K562 (cell line): ENCODE measurements around the gene WDR45. TPM values are rescaled to one million over a fixed set of nuclear protein-coding genes. Genes with fewer than 3 reads are reported as not detected.

Experiments
- ATAC-seq: fragments of 200-7000 bp; cut with Tn5 transposase; 3 replicates; pipeline ENCODE4 v1.9.1; 2020; ENCODE audit warnings: moderate library complexity
- BruUV-seq: library from RNA; stranded (reverse); fragments of 400-500 nt; replicated peaks from 2 replicates; lab custom pipeline; 2021; lab: Mats Ljungman, UMichigan
- CTCF ChIA-PET: fragments of 300-600 bp; formaldehyde crosslinking; extraction: SDS; loops from one replicate; lab custom pipeline; 2021; ENCODE audit warnings: low intra/inter-chr PET ratio; lab: Yijun Ruan, JAX
- POLR2A ChIA-PET: fragments of 300-600, 350-650 bp; sonication (Branson Sonifier 250); formaldehyde crosslinking; extraction: SDS; loops from one replicate; lab custom pipeline; 2021; ENCODE audit warnings: antibody characterized with exemption, inconsistent platforms; lab: Yijun Ruan, JAX
- DNase-seq, 4 experiments: peaks; one replicate each; pipeline versions ENCODE4 v3.0.0 to v3.0.0-alpha.2; 2011 to 2018; ENCODE audit warnings: low spot score in 3 of 4, mixed read lengths in 3 of 4; ENCODE audit errors: extremely low read depth in 1 of 4
- FAIRE-seq: peaks from 2 replicates; lab custom pipeline; 2011; peaks lifted over from hg19 to GRCh38; lab: Jason Lieb, UNC
- H2AFZ ChIP-seq: 2 replicates; pipeline ENCODE4 v1.6.0; 2011; ENCODE audit warnings: low read depth, low read length, control low read depth, inconsistent platforms
- H3K27ac ChIP-seq: fragments of 200-600 bp; 3 replicates; pipeline ENCODE4 v1.8.0; 2011; ENCODE audit warnings: low read depth, mild to moderate bottlenecking, control low read depth, inconsistent platforms, low read length, moderate library complexity, mixed read lengths; ENCODE audit errors: extremely low read depth
- H3K27me3 ChIP-seq, 2 experiments: fragments of 300-600 bp in 1 of 2; 2 replicates in 1 of 2; 3 replicates in 1 of 2; pipeline versions ENCODE4 v1.6.0 to v1.8.0; 2011; ENCODE audit warnings: inconsistent platforms in 2 of 2, low read length in 2 of 2, mild to moderate bottlenecking in 1 of 2, mixed read lengths in 1 of 2, moderate library complexity in 1 of 2; ENCODE audit not compliant: control insufficient read depth in 2 of 2, insufficient read depth in 2 of 2
- H3K36me3 ChIP-seq: fragments of 300-600 bp; 3 replicates; pipeline ENCODE4 v1.8.0; 2011; ENCODE audit warnings: mild to moderate bottlenecking, low read length, inconsistent platforms; ENCODE audit not compliant: control insufficient read depth, insufficient read depth
- H3K4me1 ChIP-seq, 2 experiments: fragments of 200-600 bp in 1 of 2; replicated peaks in 1 of 2; 2 replicates in 1 of 2; 3 replicates in 1 of 2; pipeline versions ENCODE4 v1.5.1 to v1.8.0; 2011; ENCODE audit warnings: inconsistent platforms in 2 of 2, low read length in 2 of 2, mild to moderate bottlenecking in 1 of 2, mixed read lengths in 1 of 2, moderate library complexity in 1 of 2; ENCODE audit not compliant: control insufficient read depth in 2 of 2, insufficient read depth in 2 of 2
- H3K4me2 ChIP-seq: 2 replicates; pipeline ENCODE4 v1.6.1; 2011; ENCODE audit warnings: low read length, control low read depth, inconsistent platforms, mixed read lengths; ENCODE audit not compliant: insufficient read depth
- H3K4me3 ChIP-seq: fragments of 200-600 bp; sonication (generic), shearing (Covaris generic); 2 replicates; pipeline ENCODE4 v1.5.1; 2016; ENCODE audit warnings: control low read depth, inconsistent platforms
- H3K79me2 ChIP-seq: fragments of 200-600 bp; 3 replicates; pipeline ENCODE4 v1.8.0; 2011; ENCODE audit warnings: low read length, inconsistent platforms; ENCODE audit not compliant: control insufficient read depth, insufficient read depth
- H3K9ac ChIP-seq, 2 experiments: 2 replicates each; pipeline versions ENCODE4 v1.6.0 to v1.6.1; 2011; ENCODE audit warnings: low read depth in 2 of 2, low read length in 2 of 2, control low read depth in 1 of 2, inconsistent platforms in 1 of 2, mild to moderate bottlenecking in 1 of 2, mixed read lengths in 1 of 2; ENCODE audit not compliant: insufficient read depth in 1 of 2
- H3K9me1 ChIP-seq: one replicate; pipeline ENCODE4 v1.6.0; 2011; ENCODE audit warnings: inconsistent platforms, mild to moderate bottlenecking, low read length, moderate library complexity; ENCODE audit not compliant: control insufficient read depth, insufficient read depth
- H3K9me3 ChIP-seq: replicated peaks from 2 replicates; pipeline ENCODE4 v1.5.1; 2011; ENCODE audit warnings: low read depth, low read length, inconsistent platforms; ENCODE audit not compliant: control insufficient read depth, insufficient read depth
- H4K20me1 ChIP-seq: replicated peaks from 2 replicates; pipeline ENCODE4 v1.6.1; 2011; ENCODE audit warnings: low read length, inconsistent platforms, mixed read lengths; ENCODE audit not compliant: control insufficient read depth, insufficient read depth
- CHD2 ChIP-seq: IDR thresholded peaks from 2 replicates; pipeline ENCODE4 v1.6.1; 2011; ENCODE audit warnings: low read depth, low read length
- HMG20A ChIP-seq: fragments of 450-650 bp; formaldehyde crosslinking; conservative IDR thresholded peaks from 2 replicates; pipeline ENCODE4 v1.4.0; 2020; ENCODE audit warnings: mild to moderate bottlenecking, mixed read lengths
- JUN ChIP-seq, 2 experiments: sonication (generic) in 1 of 2; formaldehyde crosslinking in 1 of 2; IDR thresholded peaks; 2 replicates each; pipeline versions ENCODE4 v1.6.1 to v1.8.0; 2012 to 2022; ENCODE audit warnings: borderline replicate concordance in 2 of 2, mild to moderate bottlenecking in 2 of 2, improper control_type of control experiment in 1 of 2, low read depth in 1 of 2, low read length in 1 of 2, missing genetic modification reagents in 1 of 2
- MTA1 ChIP-seq: fragments of 450-650 bp; IDR thresholded peaks from 2 replicates; pipeline ENCODE4 v1.6.1; 2017; ENCODE audit warnings: borderline replicate concordance
- POU5F1 ChIP-seq: fragments of 150-350 bp; IDR thresholded peaks from 2 replicates; pipeline ENCODE4 v1.6.1; 2014; ENCODE audit warnings: borderline replicate concordance, low read length, low read depth, mild to moderate bottlenecking; ENCODE audit not compliant: partially characterized antibody
- PYGO2 ChIP-seq: fragments of 450-650 bp; IDR thresholded peaks from 2 replicates; pipeline ENCODE4 v1.6.1; 2016; ENCODE audit warnings: mild to moderate bottlenecking, missing genetic modification characterization, moderate library complexity, missing compliant biosample characterization
- RAD51 ChIP-seq: fragments of 450-650 bp; IDR thresholded peaks from 2 replicates; pipeline ENCODE4 v1.7.1; 2016; ENCODE audit warnings: low read depth, mild to moderate bottlenecking, borderline replicate concordance
- RBBP5 ChIP-seq: fragments of 200-600 bp; sonication (generic); IDR thresholded peaks from 2 replicates; pipeline ENCODE4 v1.6.1; 2012; ENCODE audit warnings: borderline replicate concordance, mild to moderate bottlenecking, low read length, control low read depth, inconsistent platforms; ENCODE audit not compliant: insufficient read depth, poor library complexity, severe bottlenecking
- RBFOX2 ChIP-seq: fragments of 200-400 bp; formaldehyde crosslinking; IDR thresholded peaks from 2 replicates; pipeline ENCODE4 v1.6.1; 2017; ENCODE audit warnings: low read depth, mild to moderate bottlenecking, low read length, moderate library complexity
- RNF2 ChIP-seq: sonication (generic); IDR thresholded peaks from 2 replicates; pipeline ENCODE4 v1.6.1; 2016
- TAF7 ChIP-seq: fragments of 450-650 bp; IDR thresholded peaks from 2 replicates; pipeline ENCODE4 v1.6.1; 2016; ENCODE audit warnings: missing genetic modification characterization, missing compliant biosample characterization
- TCF7L2 ChIP-seq: fragments of 150-350 bp; IDR thresholded peaks from 2 replicates; pipeline ENCODE4 v1.6.1; 2016; ENCODE audit warnings: low read depth, mild to moderate bottlenecking, low read length, moderate library complexity
- ZNF174 ChIP-seq: fragments of 250-450 bp; sonication (Bioruptor Pico); IDR thresholded peaks from 2 replicates; pipeline ENCODE4 v1.4.0; 2020; ENCODE audit warnings: mild to moderate bottlenecking
- WGBS: fragments of 100-300 bp; shearing (Covaris generic); methylation state at CpG from one replicate; pipeline ENCODE4 v1.1.6; 2016; ENCODE audit warnings: low coverage, mixed read lengths; ENCODE audit not compliant: insufficient coverage; ENCODE audit errors: missing lambda C conversion rate; 5-methylcytosine and 5-hydroxymethylcytosine counted together
- in situ Hi-C: fragments of 300-500 bp; cut with MboI; formaldehyde crosslinking; loops from 4 replicates; pipeline ENCODE4 v1.15.0; 2018; ENCODE audit warnings: inconsistent platforms, mixed read lengths
- intact Hi-C: fragments of 100-400 bp; cut with micrococcal nuclease; formaldehyde crosslinking; loops from 2 replicates; pipeline ENCODE4 v1.14.2; 2022
- polyA plus RNA-seq, 8 experiments: library from polyadenylated mRNA; depleted of rRNA in 4 of 8; stranded (reverse) in 5 of 8; unstranded in 3 of 8; fragments of >200 nt; fragmentation: Nextera tagmentation in 2 of 8; fragmentation: Illumina TruSeq in 1 of 8; extraction: Ambion mirVana in 2 of 8; extraction: Trizol in 1 of 8; gene quantifications; 2 replicates each; pipeline versions ENCODE4 v1.2.1 to v1.2.3, GENCODE V29; 2011 to 2014; ENCODE audit warnings: inconsistent platforms in 1 of 8, missing spikeins in 1 of 8
- total RNA-seq, 7 experiments: library from RNA; depleted of rRNA in 6 of 7; stranded (reverse); fragments of >200 nt in 6 of 7; fragmentation: Illumina TruSeq in 2 of 7; extraction: Trizol in 2 of 7; gene quantifications; 2 replicates each; pipeline versions ENCODE4 v1.2.1 to v1.2.3, GENCODE V29; 2011 to 2021; ENCODE audit warnings: low replicate concordance in 1 of 7

WDR45 gene
- total and polyA plus RNA-seq, 9 of the 15 experiments (the other 6 are each of a cell fraction or from before 2014, with no cell fraction given): 19.4 to 136 (median 59.7) TPM

DNA sequence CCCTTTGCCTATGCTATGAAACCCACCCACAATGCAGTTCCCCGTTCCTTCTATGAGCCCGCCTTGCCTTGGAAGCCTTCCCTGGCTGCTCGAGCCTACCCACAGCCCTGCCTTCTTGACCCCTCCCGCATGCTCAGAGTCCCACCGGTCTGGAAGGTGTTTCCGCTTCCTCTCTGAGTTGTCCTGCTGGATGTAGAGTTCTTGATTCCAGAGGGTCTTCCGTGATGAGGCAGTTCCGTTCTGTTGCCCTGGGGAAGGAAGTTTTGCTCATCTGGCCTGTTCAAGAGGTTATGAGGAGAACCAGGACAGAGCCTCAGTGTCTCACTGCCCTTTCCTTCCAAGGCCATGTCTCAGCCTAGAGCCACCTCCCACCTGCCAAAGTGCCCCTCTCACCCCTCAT is 36.4 kb upstream of the WDR45 start (continued):
- no peak for TF ChIP-seq JUN (IDR thresholded peaks at IDR 0.05; ENCODE audit: borderline replicate concordance, low read depth, low read length)
- TF ChIP-seq JUN (CRISPR knock-in tag; IDR thresholded peaks at IDR 0.05; ENCODE audit: borderline replicate concordance): no peak
- no peak for TF ChIP-seq ZNF174 (CRISPR knock-in tag)
- no peak for TF ChIP-seq TAF7 (tag)
- TF ChIP-seq TCF7L2: no peak
- TF ChIP-seq RBBP5: no peak
- TF ChIP-seq POU5F1: no peak
- no peak for TF ChIP-seq RAD51
- TF ChIP-seq MTA1: no peak

- H3K36me3 ChIP-seq: peaks cover 54% of the 10 kb centered on the region
- no peak for TF ChIP-seq RNF2
- no peak for TF ChIP-seq RBFOX2
- no peak for TF ChIP-seq CHD2
- TF ChIP-seq HMG20A (CRISPR knock-in tag): no peak
- TF ChIP-seq PYGO2 (tag): no peak
- POLR2A ChIA-PET: interaction anchor here (0.7 kb wide), 2 partner anchors 31 to 214 kb away, joined by 3 to 4 read pairs; partner anchors contain the start of genes PQBP1 and TIMM17B
- no peak overlapping the region for H3K4me2 ChIP-seq
- DNase-seq (no peak), ATAC-seq (no peak), FAIRE-seq (no peak)
- H3K4me1 ChIP-seq: no peaks in the 10 kb centered on the region; a peak in 2 of 5 replicates
- no peaks in the 10 kb centered on the region for H3K9me1 ChIP-seq
- no peaks in the 10 kb centered on the region for H3K27me3 ChIP-seq
- H2AFZ ChIP-seq: no peak overlapping the region
- CTCF ChIA-PET: no interaction called here
- no peaks in the 10 kb centered on the region for H3K79me2 ChIP-seq
- no peaks in the 10 kb centered on the region for H3K9me3 ChIP-seq
- no peaks in the 10 kb centered on the region for H4K20me1 ChIP-seq
- BruUV-seq: no TSS peak
- no peak overlapping the region for H3K27ac ChIP-seq
- WGBS: 96% methylated on average over 3 of the region's 3 CpGs
- H3K4me3 ChIP-seq: no peak overlapping the region
- in situ Hi-C loops (no loop called here), intact Hi-C loops (no loop called here)
- H3K9ac ChIP-seq: no peak overlapping the region
These were observed 32.1 kb upstream of the WDR45 start for GRCh38 chrX:49111791-49112190.
